PC-3 (cell line): ENCODE results near the gene SYNGR4. TPM values are rescaled to one million over a fixed set of nuclear protein-coding genes. Genes with fewer than 3 reads are reported as not detected.
A peak's percentile ranks its signal among the peaks of the same experiment; 100 is the strongest.

Source experiments
- ATAC-seq: fragments of 200-7000 bp; cut with Tn5 transposase; 2 replicates; pipeline ENCODE4 v1.9.1; 2020; ENCODE audit warnings: mild to moderate bottlenecking, moderate library complexity
- BruUV-seq: library from RNA; stranded (reverse); fragments of 400-500 nt; replicated peaks from 2 replicates; lab custom pipeline; 2021; lab: Mats Ljungman, UMichigan
- CTCF ChIA-PET: fragments of 300-600 bp; sonication (Branson Sonifier 250); formaldehyde crosslinking; loops from one replicate; lab custom pipeline; 2022; ENCODE audit warnings: antibody characterized with exemption; lab: Charles Lee
- POLR2A ChIA-PET: fragments of 300-600 bp; sonication (Branson Sonifier 250); formaldehyde crosslinking; loops from one replicate; lab custom pipeline; 2022; ENCODE audit warnings: antibody characterized with exemption; ENCODE audit not compliant: unreplicated experiment; lab: Charles Lee
- DNase-seq: peaks from one replicate; pipeline ENCODE4 v3.0.0-alpha.2; 2015
- H2AFZ ChIP-seq: fragments of 300-600 bp; sonication (generic); 2 replicates; pipeline ENCODE4 v1.6.0; 2016; ENCODE audit warnings: antibody characterized with exemption, low read length
- H3F3A ChIP-seq: fragments of 300-600 bp; sonication (generic); one replicate; pipeline ENCODE4 v1.6.0; 2017; ENCODE audit warnings: antibody characterized with exemption, low read length, control low read depth, mild to moderate bottlenecking; ENCODE audit not compliant: unreplicated experiment
- H3K27ac ChIP-seq: fragments of 300-600 bp; sonication (generic); 2 replicates; pipeline ENCODE4 v1.5.1; 2016; ENCODE audit warnings: mild to moderate bottlenecking, low read length
- H3K27me3 ChIP-seq: fragments of 300-600 bp; sonication (generic); 2 replicates; pipeline ENCODE4 v1.6.1; 2016; ENCODE audit warnings: low read length, mixed read lengths
- H3K36me3 ChIP-seq: fragments of 300-600 bp; sonication (generic); 2 replicates; pipeline ENCODE4 v1.6.1; 2016; ENCODE audit warnings: low read depth, mixed run types, low read length, mixed read lengths
- H3K4me1 ChIP-seq: fragments of 300-600 bp; sonication (generic); 2 replicates; pipeline ENCODE4 v1.5.1; 2016; ENCODE audit warnings: low read length; ENCODE audit not compliant: insufficient read depth
- H3K4me2 ChIP-seq: fragments of 300-600 bp; sonication (generic); 2 replicates; pipeline ENCODE4 v1.6.0; 2016; ENCODE audit warnings: low read length
- H3K4me3 ChIP-seq: fragments of 300-600 bp; sonication (generic); 2 replicates; pipeline ENCODE4 v1.5.1; 2016; ENCODE audit warnings: mild to moderate bottlenecking, low read length, mixed read lengths
- H3K79me2 ChIP-seq: fragments of 300-600 bp; sonication (generic); 2 replicates; pipeline ENCODE4 v1.6.1; 2017; ENCODE audit warnings: low read length, mixed read lengths
- H3K9ac ChIP-seq: fragments of 300-600 bp; sonication (generic); 2 replicates; pipeline ENCODE4 v1.6.0; 2016; ENCODE audit warnings: mild to moderate bottlenecking, low read length
- H3K9me2 ChIP-seq: fragments of 300-600 bp; sonication (generic); replicated peaks from 2 replicates; pipeline ENCODE4 v1.6.1; 2016; ENCODE audit warnings: mixed run types, low read length, mixed read lengths
- H3K9me3 ChIP-seq: fragments of 300-600 bp; sonication (generic); 2 replicates; pipeline ENCODE4 v1.6.1; 2016; ENCODE audit warnings: low read length, mixed read lengths
- H4K20me1 ChIP-seq: fragments of 300-600 bp; sonication (generic); 2 replicates; pipeline ENCODE4 v1.6.1; 2016; ENCODE audit warnings: low read length, mixed read lengths
- EZH2 ChIP-seq: fragments of 300-600 bp; sonication (generic); IDR thresholded peaks from one replicate; pipeline ENCODE4 v1.6.1; 2017; ENCODE audit warnings: antibody characterized with exemption, mild to moderate bottlenecking, low read length; ENCODE audit not compliant: unreplicated experiment
- EZH2phosphoT487 ChIP-seq: fragments of 300-600 bp; sonication (generic); IDR thresholded peaks from 2 replicates; pipeline ENCODE4 v1.6.1; 2018; ENCODE audit warnings: mild to moderate bottlenecking, antibody characterized with exemption, low read length, borderline replicate concordance
- intact Hi-C: fragments of 100-400 bp; cut with micrococcal nuclease; formaldehyde crosslinking; loops from 2 replicates; pipeline ENCODE4 v1.9.0; 2023
- total RNA-seq: library from RNA; depleted of rRNA; stranded (reverse); fragments of >200 nt; gene quantifications from 2 replicates; pipeline ENCODE4 v1.2.3, GENCODE V29; 2014
- TF ChIP-seq, protein P1 (sequence below): fragments of 300-600 bp; sonication (generic); conservative IDR thresholded peaks from 2 replicates; pipeline ENCODE4 v1.5.1; 2017; ENCODE audit warnings: antibody characterized with exemption, low read depth, mild to moderate bottlenecking, low read length

Gene SYNGR4
- total RNA-seq, 1 experiment from 2014 or later: not detected

DNA sequence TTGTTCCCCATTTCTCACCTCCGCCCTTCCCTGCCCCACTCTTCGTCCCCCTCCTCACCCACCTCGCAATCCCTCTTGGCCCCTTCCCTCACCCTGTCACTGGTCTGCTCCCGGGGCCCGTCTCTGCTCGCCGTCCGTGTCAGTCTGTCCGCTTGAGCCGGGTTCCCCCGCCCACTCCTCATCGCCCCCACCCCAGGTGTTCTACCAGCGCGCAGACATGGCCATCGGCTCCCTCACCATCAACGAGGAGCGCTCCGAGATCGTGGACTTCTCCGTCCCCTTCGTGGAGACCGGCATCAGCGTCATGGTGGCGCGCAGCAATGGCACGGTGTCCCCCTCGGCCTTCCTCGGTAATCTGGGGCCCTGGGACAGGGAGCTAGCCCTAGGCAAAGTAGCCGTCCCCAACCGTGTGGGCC lies 51.6 kb downstream of the SYNGR4 start:
- Histone ChIP-seq H3K9me2 (no peaks in the 10 kb centered on the region), H3K27ac (no peak overlapping the region), H2AFZ (no peak overlapping the region), H3K4me3 (no peak overlapping the region), H3K27me3 (no peaks in the 10 kb centered on the region), H3K4me2 (no peak overlapping the region), H3K9me3 (no peaks in the 10 kb centered on the region), H4K20me1 (no peaks in the 10 kb centered on the region), H3K36me3 (no peaks in the 10 kb centered on the region), H3F3A (no peaks in the 10 kb centered on the region), H3K9ac (no peak overlapping the region), H3K79me2 (no peaks in the 10 kb centered on the region), H3K4me1 (peaks cover 2% of the 10 kb centered on the region; the same call in 1 of the 2 replicates)
- POLR2A ChIA-PET: no interaction called here
- TF ChIP-seq, protein P1, sequence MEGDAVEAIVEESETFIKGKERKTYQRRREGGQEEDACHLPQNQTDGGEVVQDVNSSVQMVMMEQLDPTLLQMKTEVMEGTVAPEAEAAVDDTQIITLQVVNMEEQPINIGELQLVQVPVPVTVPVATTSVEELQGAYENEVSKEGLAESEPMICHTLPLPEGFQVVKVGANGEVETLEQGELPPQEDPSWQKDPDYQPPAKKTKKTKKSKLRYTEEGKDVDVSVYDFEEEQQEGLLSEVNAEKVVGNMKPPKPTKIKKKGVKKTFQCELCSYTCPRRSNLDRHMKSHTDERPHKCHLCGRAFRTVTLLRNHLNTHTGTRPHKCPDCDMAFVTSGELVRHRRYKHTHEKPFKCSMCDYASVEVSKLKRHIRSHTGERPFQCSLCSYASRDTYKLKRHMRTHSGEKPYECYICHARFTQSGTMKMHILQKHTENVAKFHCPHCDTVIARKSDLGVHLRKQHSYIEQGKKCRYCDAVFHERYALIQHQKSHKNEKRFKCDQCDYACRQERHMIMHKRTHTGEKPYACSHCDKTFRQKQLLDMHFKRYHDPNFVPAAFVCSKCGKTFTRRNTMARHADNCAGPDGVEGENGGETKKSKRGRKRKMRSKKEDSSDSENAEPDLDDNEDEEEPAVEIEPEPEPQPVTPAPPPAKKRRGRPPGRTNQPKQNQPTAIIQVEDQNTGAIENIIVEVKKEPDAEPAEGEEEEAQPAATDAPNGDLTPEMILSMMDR: no peak
- TF ChIP-seq EZH2 (no peak), EZH2phosphoT487 (no peak)
- no peak for DNase-seq
- BruUV-seq: no TSS peak
- intact Hi-C loops: no loop called here
- CTCF ChIA-PET: no interaction called here
- ATAC-seq: no peak

DNA sequence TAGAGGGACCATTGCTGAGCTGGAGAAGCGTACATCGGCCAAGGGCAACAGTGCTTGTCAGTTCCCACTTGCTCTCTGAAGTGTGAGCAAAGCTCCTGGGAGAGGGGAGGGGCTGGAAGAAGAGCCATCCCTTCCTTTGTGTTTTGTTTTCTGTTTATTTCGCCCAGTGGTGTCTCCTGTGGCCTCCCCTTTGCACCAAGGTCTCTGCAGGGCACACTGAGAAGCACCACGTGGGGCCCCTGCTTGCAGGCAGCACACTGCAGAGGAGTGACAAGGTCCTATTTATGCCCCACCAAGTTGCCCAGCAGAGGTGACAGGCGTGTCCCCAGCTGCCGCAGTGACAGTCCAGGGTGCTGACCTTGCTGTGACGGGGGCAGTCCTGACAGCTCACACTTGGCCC lies 53.3 kb downstream of the SYNGR4 start:
- Histone ChIP-seq H3K4me3 (no peak overlapping the region), H3K4me2 (no peak overlapping the region), H2AFZ (no peak overlapping the region), H3K4me1 (peaks cover 2% of the 10 kb centered on the region; the same call in 1 of the 2 replicates), H3F3A (no peaks in the 10 kb centered on the region), H3K9me2 (no peaks in the 10 kb centered on the region), H3K79me2 (no peaks in the 10 kb centered on the region), H3K36me3 (no peaks in the 10 kb centered on the region), H4K20me1 (no peaks in the 10 kb centered on the region), H3K27ac (no peak overlapping the region), H3K27me3 (no peaks in the 10 kb centered on the region), H3K9ac (no peak overlapping the region), H3K9me3 (no peaks in the 10 kb centered on the region)
- ChIA-PET POLR2A (no interaction called here), CTCF (no interaction called here)
- DNase-seq (no peak), ATAC-seq (no peak)
- TF ChIP-seq EZH2phosphoT487 (no peak), EZH2 (no peak)
- TF ChIP-seq, protein P1: no peak
- intact Hi-C loops: no loop called here
- BruUV-seq: no TSS peak

DNA sequence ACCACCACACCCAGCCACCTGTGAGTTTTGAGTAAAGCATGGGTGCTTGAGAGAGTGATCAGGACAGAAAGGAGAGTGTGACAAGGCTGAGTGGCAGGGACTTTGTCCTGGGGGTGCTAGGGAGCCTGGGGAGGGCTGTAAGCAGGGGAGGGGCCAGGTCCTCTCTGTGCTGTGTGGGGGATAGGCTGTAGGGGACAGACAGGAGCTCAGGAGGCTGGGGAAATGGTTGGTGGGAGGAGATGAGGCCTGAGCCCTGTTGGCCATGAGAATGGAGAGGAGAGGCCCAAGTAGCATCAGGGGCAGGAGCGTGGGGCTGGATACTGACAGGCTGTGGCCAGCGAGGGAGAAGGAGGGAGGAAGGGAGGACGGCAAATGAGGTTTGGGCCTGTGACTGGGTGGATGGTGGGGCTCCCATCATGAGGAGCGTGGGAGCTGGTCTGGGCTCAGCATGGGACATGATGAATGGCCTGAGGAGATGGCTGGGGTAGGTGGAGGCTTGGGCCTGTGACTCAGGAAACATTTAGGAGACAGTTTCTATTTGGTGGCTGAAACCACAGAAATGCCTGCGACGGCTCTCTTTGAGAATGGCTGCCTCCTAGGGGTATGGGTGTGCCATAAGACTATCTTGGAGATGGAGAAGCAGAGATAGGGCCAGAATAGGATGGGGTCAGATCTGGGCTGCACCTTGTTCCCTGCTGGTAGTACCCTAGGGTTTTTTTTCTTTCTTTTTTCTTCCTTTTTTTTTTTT lies 54.3 kb downstream of the SYNGR4 start:
- peaks cover 2% of the 10 kb centered on the region; the same call in 1 of the 2 replicates for H3K4me1 ChIP-seq
- H4K20me1 ChIP-seq: no peaks in the 10 kb centered on the region
- no peaks in the 10 kb centered on the region for H3K9me3 ChIP-seq
- H2AFZ ChIP-seq: no peak overlapping the region
- TF ChIP-seq EZH2 (no peak), EZH2phosphoT487 (no peak)
- TF ChIP-seq, protein P1: 0 out of 2 replicates have a peak, but pooled peaks have one; percentile 13
- BruUV-seq: no TSS peak
- DNase-seq: peak; percentile 14
- H3K27me3 ChIP-seq: no peaks in the 10 kb centered on the region
- intact Hi-C loops: no loop called here
- H3F3A ChIP-seq: no peaks in the 10 kb centered on the region
- H3K4me3 ChIP-seq: no peak overlapping the region
- no peak overlapping the region for H3K27ac ChIP-seq
- CTCF ChIA-PET: no interaction called here
- POLR2A ChIA-PET: no interaction called here
- H3K9ac ChIP-seq: no peak overlapping the region
- no peak for ATAC-seq
- no peaks in the 10 kb centered on the region for H3K36me3 ChIP-seq
- no peaks in the 10 kb centered on the region for H3K79me2 ChIP-seq
- H3K9me2 ChIP-seq: no peaks in the 10 kb centered on the region
- no peak overlapping the region for H3K4me2 ChIP-seq
